Metanephros (tissue), 1 donor: ENCODE measurements around the gene ENPP4. TPM values are rescaled to one million over a fixed set of nuclear protein-coding genes. Genes with fewer than 3 reads are reported as not detected.

Experiments used
- total RNA-seq: library from RNA; depleted of rRNA; stranded (reverse); fragments of >200 nt; gene quantifications from one replicate; pipeline ENCODE4 v1.2.3, GENCODE V29; 2014

ENPP4 gene
- 16.8 TPM for total RNA-seq

GRCh38 chr6:46129629-46130511 lies at the start of gene ENPP4:
Gene ENPP4, plus strand, starts transcription at chr6:46129989. Its CDS starts 9,595 bp downstream, at chr6:46139584.

GRCh38 chr6:46170357-46171289 lies 40.8 kb downstream of the ENPP4 start, which contains the start of gene ENPP5:
Gene ENPP5, minus strand, starts transcription at chr6:46170980. Its CDS starts 2,718 bp downstream, at chr6:46168262.

Other genes starting within 250 kb of the ENPP4 start
- 67.4 TPM for gene CLIC5, start 114.1 kb upstream of the ENPP4 start, total RNA-seq
- 14.6 TPM for gene ENPP5, start 41.0 kb downstream of the ENPP4 start, total RNA-seq